Prostate gland (tissue), 2 donors: Measurements from ENCODE around the gene SH3PXD2B.

Source experiments
- CTCF ChIP-seq, 4 experiments: fragments of 200-600 bp in 2 of 4; fragments of 450-650 bp in 2 of 4; sonication (generic) in 2 of 4; IDR thresholded peaks; 1 replicate in 3 of 4; 2 replicates in 1 of 4; pipeline ENCODE4 v1.5.1; 2016 to 2019; ENCODE audit warnings: antibody characterized with exemption in 4 of 4, mild to moderate bottlenecking in 2 of 4, moderate library complexity in 2 of 4
- POLR2AphosphoS5 ChIP-seq: sonication (generic); formaldehyde crosslinking; IDR thresholded peaks from one replicate; pipeline ENCODE4 v1.6.1; 2017; ENCODE audit warnings: antibody characterized with exemption

- TF ChIP-seq CTCF (IDR thresholded peaks at IDR 0.05) (no peak), POLR2AphosphoS5 (no peak)
These were observed 73.9 kb downstream of the SH3PXD2B start for GRCh38 chr5:172380301-172380986.
